ENCODE data around the gene EIF1AD.
"Not testable (repeated sequence)": the region's sequence is repeated elsewhere in the genome, so short reads cannot be mapped to it uniquely, and the experiment has no call there.

The EIF1AD gene, protein sequence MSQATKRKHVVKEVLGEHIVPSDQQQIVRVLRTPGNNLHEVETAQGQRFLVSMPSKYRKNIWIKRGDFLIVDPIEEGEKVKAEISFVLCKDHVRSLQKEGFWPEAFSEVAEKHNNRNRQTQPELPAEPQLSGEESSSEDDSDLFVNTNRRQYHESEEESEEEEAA

DNA sequence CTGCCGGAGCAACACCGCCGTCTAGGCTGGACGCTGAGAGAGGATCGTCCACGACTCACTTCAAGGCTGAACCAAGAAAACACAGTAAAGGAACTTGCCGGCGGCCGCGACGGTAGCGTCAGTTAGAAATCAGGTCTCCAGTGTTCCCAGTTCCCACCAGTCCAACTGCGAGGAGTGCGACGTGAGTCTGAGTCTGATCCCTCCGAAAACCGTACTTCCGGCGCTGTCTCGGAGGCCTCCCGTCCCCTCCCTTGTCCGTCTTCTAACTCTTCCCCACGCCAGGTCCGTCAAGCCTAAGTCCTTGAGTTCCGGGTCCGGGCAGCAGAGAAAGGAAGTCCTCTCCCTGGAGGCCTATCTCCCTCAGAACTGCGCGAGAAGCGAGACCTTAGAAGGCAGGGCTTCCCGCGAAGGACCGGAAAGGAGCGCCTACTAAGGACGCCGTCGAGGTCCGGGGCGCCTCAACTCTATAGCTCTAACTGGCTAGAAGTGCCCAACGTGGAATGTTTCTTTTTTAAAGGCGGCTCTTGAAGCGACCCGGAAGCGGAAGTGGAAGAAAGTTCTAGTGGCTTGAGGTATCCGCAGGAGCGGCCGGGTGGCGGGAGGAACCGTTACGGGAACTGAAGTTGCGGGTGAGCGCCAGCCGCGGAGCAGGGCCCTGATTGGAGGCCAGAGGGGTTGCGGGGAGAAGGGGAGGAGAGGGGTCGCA, at the start of gene EIF1AD, which contains the start of gene BANF1:
EIF1AD (minus strand) TSS at position 216 of the 706 bp plus-strand sequence. CDS start 1,768 bp downstream, outside the sequence.
BANF1 (plus strand) TSS at position 562 of the 706 bp plus-strand sequence. CDS start 748 bp downstream, outside the sequence.
- DNase-seq, result peak; percentile 98

GRCh38 chr11:66051371-66051765, 49.4 kb upstream of the EIF1AD start:
- no peak for DNase-seq

- DNase-seq, result no peak
These were observed 48.7 kb upstream of the EIF1AD start for GRCh38 chr11:66050581-66051231.

GRCh38 chr11:66048547-66049323, 46.8 kb upstream of the EIF1AD start, which contains the start of gene GAL3ST3:
GAL3ST3 (minus strand) TSS chr11:66049161; CDS start chr11:66045415, 3,746 bp downstream.
- DNase-seq, result no peak

DNA sequence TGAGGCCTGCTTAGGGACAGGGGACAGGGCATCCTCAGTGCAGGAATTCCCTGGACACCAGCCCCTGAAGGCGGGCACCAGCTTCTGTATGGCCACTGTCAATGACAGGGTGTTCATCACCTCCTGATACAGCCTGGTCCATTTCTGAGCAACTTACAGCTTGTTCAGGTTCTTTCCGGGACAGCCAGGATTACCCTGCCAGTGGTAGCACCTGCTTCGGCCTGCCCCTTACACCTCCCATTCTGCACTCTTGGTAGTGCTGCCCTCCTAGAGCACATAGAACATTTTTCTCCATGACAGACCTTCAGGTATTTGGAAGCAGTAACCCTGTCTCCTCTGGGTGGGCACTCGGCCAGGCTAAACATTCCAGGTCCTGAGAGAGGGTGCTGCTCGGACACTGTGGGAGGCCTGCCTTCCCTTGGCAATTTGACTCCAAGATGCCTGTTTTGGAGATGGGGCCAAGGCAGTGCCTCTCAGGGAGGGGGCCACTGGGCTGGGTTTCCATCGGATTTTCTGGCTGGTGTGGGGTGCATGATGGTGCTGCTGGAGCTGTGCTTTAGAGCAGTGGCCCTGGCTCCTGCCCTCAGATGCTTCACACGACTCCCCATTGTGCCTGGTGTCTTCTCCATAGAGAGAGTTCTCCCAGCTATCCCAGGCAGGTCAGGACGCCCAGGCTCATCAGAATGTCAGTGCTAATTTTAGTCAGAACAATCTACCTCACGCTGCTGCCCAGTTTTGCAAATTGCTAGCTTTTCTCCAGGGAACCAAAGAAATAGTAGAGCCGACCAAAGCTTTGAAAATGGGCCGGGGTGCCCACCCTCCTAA, 45.8 kb upstream of the EIF1AD start:
- no peak for DNase-seq

- no peak for DNase-seq
These were observed 44.9 kb upstream of the EIF1AD start for GRCh38 chr11:66046901-66047300.

- peak; percentile 87 for DNase-seq
These were observed 43.3 kb upstream of the EIF1AD start for GRCh38 chr11:66045177-66045639.

- peak; percentile 28 for DNase-seq
These were observed 42.8 kb upstream of the EIF1AD start for GRCh38 chr11:66044757-66045156.

- DNase-seq, result no peak
These were observed 41.3 kb upstream of the EIF1AD start for GRCh38 chr11:66042996-66043906.

DNA sequence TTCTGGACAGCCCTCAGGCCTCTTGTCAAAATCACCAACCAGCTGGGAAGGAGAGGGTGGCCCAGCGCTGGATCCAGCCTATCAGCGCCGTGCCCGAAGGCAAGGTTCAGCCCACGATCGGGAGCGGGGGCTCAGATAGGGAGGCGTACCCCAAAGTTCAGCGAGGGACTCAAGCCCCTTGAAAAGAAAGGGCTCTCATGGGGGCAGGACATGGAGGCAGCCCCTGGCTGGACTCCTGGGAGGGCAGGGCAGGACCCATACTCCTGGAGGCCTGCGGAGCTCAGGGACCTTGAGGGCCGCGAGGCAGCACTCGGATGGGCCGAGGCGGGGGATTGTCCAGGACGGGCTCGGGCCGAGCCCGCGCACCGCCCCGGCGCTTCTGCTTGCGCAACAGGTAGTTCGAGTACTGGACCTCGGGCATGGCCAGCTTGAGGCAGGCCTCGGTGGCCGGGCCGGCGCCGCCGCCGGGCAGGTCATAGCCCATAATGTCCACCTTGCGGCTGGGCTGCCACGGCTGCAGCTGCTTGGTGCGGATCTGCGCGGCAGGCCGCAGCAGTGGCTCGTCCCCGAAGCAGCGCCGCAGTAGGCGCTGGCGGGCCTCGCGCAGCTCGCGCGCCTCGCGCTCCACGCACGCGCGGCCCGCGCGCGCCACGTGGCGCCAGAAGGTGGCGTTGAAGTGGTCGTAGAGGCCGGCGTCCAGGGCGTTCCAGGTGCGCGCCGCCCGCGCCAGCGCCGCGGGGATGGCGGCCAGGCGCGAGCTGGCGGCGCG, 40.5 kb upstream of the EIF1AD start:
- DNase-seq, result no peak

DNA sequence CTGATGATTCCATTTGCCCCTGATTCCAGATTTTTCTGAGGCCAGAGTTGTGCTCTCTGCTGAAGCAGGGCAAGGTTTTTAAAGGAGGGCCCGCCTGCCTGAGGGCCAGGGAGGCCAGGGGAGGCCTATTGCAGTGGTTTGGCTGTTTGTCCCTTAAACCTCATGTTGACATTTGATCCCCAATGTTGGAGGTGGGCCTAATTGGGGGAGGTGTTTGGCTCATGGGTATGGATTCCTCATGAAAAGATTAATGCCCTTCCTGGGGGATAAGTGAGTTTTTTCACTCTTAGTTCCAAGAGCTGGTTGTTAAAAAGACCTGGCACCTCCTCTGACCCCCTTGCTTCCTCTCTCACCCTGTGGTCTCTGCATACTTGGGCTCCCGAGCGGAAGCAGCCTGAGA, 37.8 kb upstream of the EIF1AD start:
- no peak for DNase-seq

- no peak for DNase-seq
These were observed 35.4 kb upstream of the EIF1AD start for GRCh38 chr11:66037327-66037726.

DNA sequence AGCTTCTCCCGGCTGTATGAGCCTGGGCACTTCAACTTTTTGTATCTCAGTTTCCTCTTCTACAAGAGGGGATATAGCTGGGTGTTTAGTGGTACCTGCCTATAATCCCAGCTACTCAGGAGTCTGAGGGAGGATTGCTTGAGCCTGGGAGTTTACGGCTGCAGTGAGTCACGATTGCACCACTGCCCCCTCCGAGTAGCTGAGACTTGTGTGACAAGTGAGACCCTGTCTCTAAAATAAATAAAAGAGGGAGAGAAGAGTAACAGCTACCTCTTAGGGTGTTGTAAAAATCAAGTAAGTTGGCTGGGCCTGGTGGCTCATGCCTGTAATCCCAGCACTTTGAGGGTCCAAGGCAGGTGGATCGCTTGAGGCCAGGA, 34.4 kb upstream of the EIF1AD start:
- DNase-seq, result no peak

DNA sequence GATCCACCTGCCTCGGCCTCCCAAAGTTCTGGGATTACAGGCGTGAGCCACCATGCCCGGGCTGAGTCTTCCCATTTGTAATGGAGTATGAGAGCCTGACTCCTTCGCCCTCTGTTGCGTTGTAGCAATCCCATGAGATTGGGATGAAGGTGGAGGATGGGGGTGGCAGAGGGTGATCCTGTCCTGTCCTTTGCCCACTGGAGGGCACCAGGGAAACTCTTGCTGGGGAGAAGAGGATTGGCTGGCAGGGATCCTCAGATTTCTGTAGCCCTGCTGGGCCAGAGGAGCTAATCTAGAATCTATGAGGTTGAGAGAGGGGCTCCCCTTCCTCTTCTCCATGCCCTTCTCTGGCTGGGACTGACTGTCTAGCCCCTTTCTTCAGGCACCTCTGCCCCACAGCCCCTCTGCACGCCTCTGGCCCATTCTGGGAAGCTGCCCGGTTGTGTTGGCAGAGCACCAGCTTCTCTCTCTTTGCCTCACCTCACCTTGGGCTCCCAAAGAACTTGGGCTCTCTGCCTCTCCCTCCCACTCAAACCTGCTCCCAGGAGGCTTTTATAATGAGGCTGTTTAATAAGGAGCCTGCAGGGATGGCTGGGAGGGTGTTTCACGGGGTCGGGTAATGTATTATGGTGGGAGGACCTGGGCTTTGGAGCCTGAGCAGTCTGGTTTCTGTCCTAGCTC, 33.8 kb upstream of the EIF1AD start:
- no peak for DNase-seq

GRCh38 chr11:66032957-66033735, 31.2 kb upstream of the EIF1AD start:
- no peak for DNase-seq

- no peak for DNase-seq
These were observed 24.1 kb upstream of the EIF1AD start, which contains the start of gene CATSPER1 for GRCh38 chr11:66026017-66026529. CATSPER1 (minus strand) TSS chr11:66026479; CDS start chr11:66026379, 100 bp downstream.

- DNase-seq, result not testable (repeated sequence)
These were observed 21.2 kb upstream of the EIF1AD start for GRCh38 chr11:66023186-66023440.

DNA sequence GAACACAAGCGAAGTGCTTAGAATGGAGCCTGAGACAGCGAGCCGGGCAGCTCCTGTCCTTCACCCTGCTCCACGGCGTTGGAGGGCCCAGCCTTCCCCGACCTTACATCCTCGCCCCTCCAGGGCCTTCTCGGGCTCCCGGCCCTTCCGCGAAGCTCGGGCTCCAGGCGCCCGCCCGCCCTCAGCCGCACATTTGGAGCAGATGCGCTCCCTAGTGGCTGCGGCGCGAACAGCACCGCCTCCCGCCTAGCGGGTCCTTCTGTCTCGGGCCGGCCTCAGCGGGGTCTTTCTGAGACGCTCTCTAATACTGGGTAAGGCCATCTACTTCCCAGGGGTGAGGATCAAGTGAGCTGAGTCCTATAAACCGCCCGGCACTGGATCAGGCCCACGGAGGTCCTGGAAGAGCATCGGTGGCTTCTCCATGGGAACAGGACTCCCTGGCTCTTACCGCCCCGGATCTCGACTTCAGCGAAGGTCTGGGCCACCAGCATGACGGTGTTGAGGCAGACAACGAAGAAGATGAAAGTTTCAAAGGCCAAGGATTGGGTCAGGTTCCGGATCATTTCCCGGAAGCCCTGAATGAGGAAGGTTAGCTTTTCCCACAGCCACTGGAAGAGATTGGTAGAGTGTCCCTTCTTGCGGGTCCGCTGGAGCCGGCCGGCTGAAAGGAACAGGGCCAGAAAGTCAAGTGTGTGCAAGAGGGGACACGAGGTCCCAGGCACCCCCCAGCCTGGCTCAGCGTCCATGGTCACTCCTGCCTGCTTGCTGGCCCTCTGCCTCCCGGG, 20.6 kb upstream of the EIF1AD start:
- peak; percentile 80 for DNase-seq

Data from activated CD4-positive, alpha-beta T cell treated with anti-CD3 and anti-CD28 coated beads, Interleukin-10, Interleukin-2, amounts not matched to agents 100 ng/mL and 50 ng/mL, durations not matched to agents 16 hours and 8 hours (primary cell).